ENCODE data around the gene CFAP221.

The CFAP221 gene

GRCh38 chr2:119537792-119538191, 6.5 kb upstream of the CFAP221 start:
- no peak for DNase-seq

GRCh38 chr2:119541476-119541875, 2.8 kb upstream of the CFAP221 start:
- no peak for DNase-seq

- DNase-seq: peak; percentile 94
These were observed 758 bp downstream of the CFAP221 start for GRCh38 chr2:119544939-119545475.

GRCh38 chr2:119545754-119546446, 1.7 kb downstream of the CFAP221 start:
- DNase-seq: peak; percentile 78

GRCh38 chr2:119546447-119546767, 2.2 kb downstream of the CFAP221 start:
- no peak for DNase-seq

- DNase-seq: peak; percentile 47
These were observed 4.4 kb downstream of the CFAP221 start for GRCh38 chr2:119548516-119549120.

- DNase-seq: peak; percentile 12
These were observed 5.0 kb downstream of the CFAP221 start for GRCh38 chr2:119549241-119549640.

GRCh38 chr2:119550346-119550745, 6.1 kb downstream of the CFAP221 start:
- DNase-seq: peak; percentile 30

- no peak for DNase-seq
These were observed 6.6 kb downstream of the CFAP221 start for GRCh38 chr2:119550856-119551255.

- DNase-seq: no peak
These were observed 8.7 kb downstream of the CFAP221 start for GRCh38 chr2:119552902-119553301.

GRCh38 chr2:119553687-119554344, 9.6 kb downstream of the CFAP221 start:
- DNase-seq: peak; percentile 60

GRCh38 chr2:119565481-119565880, 21.2 kb downstream of the CFAP221 start:
- DNase-seq: no peak

- no peak for DNase-seq
These were observed 23.0 kb downstream of the CFAP221 start for GRCh38 chr2:119567292-119567691.

- no peak for DNase-seq
These were observed 30.0 kb downstream of the CFAP221 start for GRCh38 chr2:119574108-119574815.

- no peak for DNase-seq
These were observed 30.6 kb downstream of the CFAP221 start for GRCh38 chr2:119574864-119575263.

- no peak for DNase-seq
These were observed 31.2 kb downstream of the CFAP221 start for GRCh38 chr2:119575439-119575838.

- no peak for DNase-seq
These were observed 35.4 kb downstream of the CFAP221 start for GRCh38 chr2:119579424-119580295.

GRCh38 chr2:119580550-119581072, 36.4 kb downstream of the CFAP221 start:
- DNase-seq: no peak

GRCh38 chr2:119583291-119583690, 39.0 kb downstream of the CFAP221 start:
- DNase-seq: no peak

- DNase-seq: no peak
These were observed 40.2 kb downstream of the CFAP221 start for GRCh38 chr2:119584469-119584868.

GRCh38 chr2:119586085-119586484, 41.8 kb downstream of the CFAP221 start:
- DNase-seq: no peak

- DNase-seq: no peak
These were observed 46.6 kb downstream of the CFAP221 start for GRCh38 chr2:119590873-119591272.
